Sigmoid colon (tissue), 3 donors: ENCODE results near the gene EFR3B.

Experiments used
- POLR2A ChIP-seq, 2 donors: fragments of 450-650 bp; IDR thresholded peaks; one replicate each; pipeline ENCODE4 v1.6.1; 2016; ENCODE audit warnings: antibody characterized with exemption in 2 of 2, mild to moderate bottlenecking in 2 of 2, moderate library complexity in 2 of 2
- TF ChIP-seq, protein P1 (sequence below), 4 experiments: fragments of 450-650 bp in 3 of 4; fragments of 200-600 bp in 1 of 4; IDR thresholded peaks; one replicate each; pipeline ENCODE4 v1.5.1; 2016 to 2019; ENCODE audit warnings: antibody characterized with exemption in 4 of 4, mild to moderate bottlenecking in 3 of 4, moderate library complexity in 2 of 4

DNA sequence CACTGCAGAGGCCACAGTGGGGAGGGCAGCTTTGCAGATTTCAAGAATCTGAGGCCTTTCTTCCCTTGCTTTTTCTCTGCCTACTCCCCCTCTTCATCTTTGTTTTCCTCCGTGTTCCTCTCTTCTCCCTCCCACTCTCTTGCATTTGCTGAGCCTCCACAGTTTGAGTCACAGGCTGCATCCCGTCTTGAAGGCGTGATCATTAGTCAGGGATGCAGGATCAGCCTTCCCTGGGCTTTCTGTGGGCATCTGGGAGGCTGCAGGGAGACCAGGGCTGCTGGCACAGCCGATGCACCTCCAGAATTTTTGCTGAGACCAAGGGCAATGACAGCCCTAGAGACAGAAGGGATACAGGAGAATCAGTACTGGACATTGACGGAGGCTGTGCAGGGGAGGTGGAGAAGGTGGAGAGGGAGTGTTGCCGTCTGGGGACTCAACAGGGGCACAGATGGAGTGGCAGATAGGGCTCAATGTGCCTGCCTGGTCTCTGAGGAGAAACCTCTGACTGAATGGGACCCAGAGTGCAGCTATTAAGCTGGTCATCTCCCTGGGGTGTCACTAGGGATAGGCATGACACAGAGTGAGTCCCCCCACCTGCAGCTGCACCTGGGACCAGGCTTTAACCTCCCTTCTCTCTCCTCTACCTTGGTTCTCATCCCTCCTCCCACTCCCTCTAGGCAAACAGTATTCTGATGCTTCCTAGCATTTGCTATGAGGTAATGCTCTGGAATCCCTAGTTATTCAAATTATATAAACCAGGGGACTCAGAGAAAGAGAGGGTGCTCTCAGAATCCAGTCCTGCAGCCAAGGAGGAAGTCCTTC lies 41.2 kb upstream of the EFR3B start:
- no peak for TF ChIP-seq POLR2A (IDR thresholded peaks at IDR 0.05)
- TF ChIP-seq, protein P1, sequence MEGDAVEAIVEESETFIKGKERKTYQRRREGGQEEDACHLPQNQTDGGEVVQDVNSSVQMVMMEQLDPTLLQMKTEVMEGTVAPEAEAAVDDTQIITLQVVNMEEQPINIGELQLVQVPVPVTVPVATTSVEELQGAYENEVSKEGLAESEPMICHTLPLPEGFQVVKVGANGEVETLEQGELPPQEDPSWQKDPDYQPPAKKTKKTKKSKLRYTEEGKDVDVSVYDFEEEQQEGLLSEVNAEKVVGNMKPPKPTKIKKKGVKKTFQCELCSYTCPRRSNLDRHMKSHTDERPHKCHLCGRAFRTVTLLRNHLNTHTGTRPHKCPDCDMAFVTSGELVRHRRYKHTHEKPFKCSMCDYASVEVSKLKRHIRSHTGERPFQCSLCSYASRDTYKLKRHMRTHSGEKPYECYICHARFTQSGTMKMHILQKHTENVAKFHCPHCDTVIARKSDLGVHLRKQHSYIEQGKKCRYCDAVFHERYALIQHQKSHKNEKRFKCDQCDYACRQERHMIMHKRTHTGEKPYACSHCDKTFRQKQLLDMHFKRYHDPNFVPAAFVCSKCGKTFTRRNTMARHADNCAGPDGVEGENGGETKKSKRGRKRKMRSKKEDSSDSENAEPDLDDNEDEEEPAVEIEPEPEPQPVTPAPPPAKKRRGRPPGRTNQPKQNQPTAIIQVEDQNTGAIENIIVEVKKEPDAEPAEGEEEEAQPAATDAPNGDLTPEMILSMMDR (IDR thresholded peaks at IDR 0.05), result no peak
